IMR-90 (cell line): ENCODE results near the gene ARFGAP3. TPM values are rescaled to one million over a fixed set of nuclear protein-coding genes. Genes with fewer than 3 reads are reported as not detected.

Experiments
- ATAC-seq: fragments of 200-7000 bp; cut with Tn5 transposase; 2 replicates; pipeline ENCODE4 v1.9.1; 2020; ENCODE audit warnings: low read depth, mild to moderate bottlenecking, moderate library complexity
- BruUV-seq: library from RNA; stranded (reverse); fragments of 400-500 nt; replicated peaks from 2 replicates; lab custom pipeline; 2021; lab: Mats Ljungman, UMichigan
- CTCF ChIA-PET: fragments of 300-600 bp; formaldehyde crosslinking; extraction: SDS; loops from one replicate; lab custom pipeline; 2021; ENCODE audit warnings: antibody characterized with exemption; lab: Yijun Ruan, JAX
- POLR2A ChIA-PET: fragments of 300-600 bp; sonication (Branson Sonifier 250); formaldehyde crosslinking; loops from one replicate; lab custom pipeline; 2022; ENCODE audit warnings: antibody characterized with exemption; ENCODE audit not compliant: unreplicated experiment; lab: Charles Lee
- DNase-seq: peaks from one replicate; pipeline ENCODE4 v3.0.0; 2013
- H2AFZ ChIP-seq: replicated peaks from 2 replicates; pipeline ENCODE3; 2013; ENCODE audit warnings: low read length, mild to moderate bottlenecking; ENCODE audit not compliant: poor library complexity
- H2AK5ac ChIP-seq: 2 replicates; pipeline ENCODE4 v1.6.1; 2013; ENCODE audit warnings: low read depth, low read length, inconsistent platforms
- H2AK9ac ChIP-seq: replicated peaks from 2 replicates; pipeline ENCODE3; 2013; ENCODE audit warnings: mild to moderate bottlenecking, low read depth, low read length, moderate library complexity; ENCODE audit not compliant: poor library complexity
- H2BK120ac ChIP-seq: 2 replicates; pipeline ENCODE4 v1.6.1; 2013; ENCODE audit warnings: low read depth, low read length, inconsistent platforms
- H2BK15ac ChIP-seq: 3 replicates; pipeline ENCODE4 v1.6.1; 2013; ENCODE audit warnings: low read depth, low read length, inconsistent platforms
- H2BK20ac ChIP-seq: 2 replicates; pipeline ENCODE4 v1.6.1; 2013; ENCODE audit warnings: low read depth, mild to moderate bottlenecking, inconsistent platforms, low read length, moderate library complexity
- H2BK5ac ChIP-seq: 2 replicates; pipeline ENCODE4 v1.6.1; 2013; ENCODE audit warnings: mild to moderate bottlenecking, low read depth, low read length, inconsistent platforms; ENCODE audit not compliant: poor library complexity, severe bottlenecking
- H3K14ac ChIP-seq: replicated peaks from 2 replicates; pipeline ENCODE4 v1.6.1; 2013; ENCODE audit warnings: low read depth, low read length, inconsistent platforms
- H3K18ac ChIP-seq: 2 replicates; pipeline ENCODE4 v1.6.1; 2013; ENCODE audit warnings: low read depth, low read length, control low read depth
- H3K23ac ChIP-seq: 2 replicates; pipeline ENCODE4 v1.6.1; 2013; ENCODE audit warnings: low read depth, low read length, inconsistent platforms
- H3K27ac ChIP-seq: 2 replicates; pipeline ENCODE4 v1.5.1; 2013; ENCODE audit warnings: mild to moderate bottlenecking, control low read depth, low read length; ENCODE audit not compliant: insufficient read depth
- H3K27me3 ChIP-seq: 2 replicates; pipeline ENCODE4 v1.6.1; 2013; ENCODE audit warnings: low read length; ENCODE audit not compliant: control insufficient read depth, insufficient read depth
- H3K36me3 ChIP-seq: 2 replicates; pipeline ENCODE4 v1.6.1; 2013; ENCODE audit warnings: low read length, mixed read lengths; ENCODE audit not compliant: control insufficient read depth, insufficient read depth
- H3K4ac ChIP-seq: 2 replicates; pipeline ENCODE4 v1.6.1; 2013; ENCODE audit warnings: low read depth, low read length, inconsistent platforms
- H3K4me1 ChIP-seq: 2 replicates; pipeline ENCODE4 v1.6.1; 2013; ENCODE audit warnings: low read length, mixed read lengths; ENCODE audit not compliant: control insufficient read depth, insufficient read depth
- H3K4me2 ChIP-seq: 2 replicates; pipeline ENCODE4 v1.6.1; 2013; ENCODE audit warnings: low read depth, mild to moderate bottlenecking, control low read depth, low read length, moderate library complexity
- H3K4me3 ChIP-seq: 2 replicates; pipeline ENCODE4 v1.5.1; 2013; ENCODE audit warnings: low read depth, mild to moderate bottlenecking, control low read depth, low read length, moderate library complexity; ENCODE audit not compliant: insufficient read depth
- H3K56ac ChIP-seq: 2 replicates; pipeline ENCODE4 v1.6.1; 2013; ENCODE audit warnings: low read length, inconsistent platforms; ENCODE audit not compliant: insufficient read depth; ENCODE audit errors: extremely low read depth
- H3K79me1 ChIP-seq, 2 experiments: 2 replicates each; pipeline ENCODE4 v1.6.1; 2013; ENCODE audit warnings: low read length in 2 of 2, inconsistent platforms in 1 of 2, low read depth in 1 of 2
- H3K9ac ChIP-seq: 2 replicates; pipeline ENCODE4 v1.6.1; 2013; ENCODE audit warnings: low read depth, low read length, control low read depth
- H3K9me1 ChIP-seq: 2 replicates; pipeline ENCODE4 v1.6.1; 2013; ENCODE audit warnings: low read length, inconsistent platforms; ENCODE audit not compliant: insufficient read depth
- H3K9me3 ChIP-seq: 2 replicates; pipeline ENCODE4 v1.6.1; 2013; ENCODE audit warnings: low read length; ENCODE audit not compliant: control insufficient read depth, insufficient read depth
- H4K20me1 ChIP-seq: 2 replicates; pipeline ENCODE4 v1.6.1; 2013; ENCODE audit warnings: low read length, inconsistent platforms; ENCODE audit not compliant: insufficient read depth
- H4K5ac ChIP-seq: 2 replicates; pipeline ENCODE4 v1.6.1; 2013; ENCODE audit warnings: mild to moderate bottlenecking, low read depth, low read length, control low read depth
- H4K8ac ChIP-seq, 2 experiments: 2 replicates each; pipeline ENCODE4 v1.6.1; 2013; ENCODE audit warnings: low read depth in 2 of 2, low read length in 2 of 2, control low read depth in 1 of 2, inconsistent platforms in 1 of 2
- H4K91ac ChIP-seq: 2 replicates; pipeline ENCODE4 v1.6.1; 2013; ENCODE audit warnings: low read depth, low read length, inconsistent platforms; ENCODE audit not compliant: insufficient read depth
- BHLHE40 ChIP-seq: fragments of 150-350 bp; IDR thresholded peaks from 2 replicates; pipeline ENCODE4 v1.6.1; 2016; ENCODE audit warnings: mild to moderate bottlenecking, low read depth, low read length
- CTCF ChIP-seq: conservative IDR thresholded peaks from 2 replicates; pipeline ENCODE4 v1.5.1; 2012; ENCODE audit warnings: mild to moderate bottlenecking, low read depth, low read length, improper control_type of control experiment
- ELK1 ChIP-seq: fragments of 150-350 bp; IDR thresholded peaks from 2 replicates; pipeline ENCODE4 v1.6.1; 2016; ENCODE audit warnings: low read depth, mild to moderate bottlenecking, low read length, moderate library complexity, borderline replicate concordance
- FOS ChIP-seq: fragments of 150-350 bp; IDR thresholded peaks from 2 replicates; pipeline ENCODE4 v1.6.1; 2016; ENCODE audit warnings: low read depth, low read length
- MAZ ChIP-seq: IDR thresholded peaks from 2 replicates; pipeline ENCODE4 v1.6.1; 2012; ENCODE audit warnings: low read depth, mild to moderate bottlenecking, low read length, improper control_type of control experiment, moderate library complexity, borderline replicate concordance
- RAD21 ChIP-seq: IDR thresholded peaks from 2 replicates; pipeline ENCODE4 v1.6.1; 2012; ENCODE audit warnings: low read length, improper control_type of control experiment
- RCOR1 ChIP-seq: IDR thresholded peaks from 2 replicates; pipeline ENCODE4 v1.6.1; 2012; ENCODE audit warnings: mild to moderate bottlenecking, low read length, improper control_type of control experiment; ENCODE audit not compliant: insufficient replicate concordance
- USF2 ChIP-seq: fragments of 150-350 bp; IDR thresholded peaks from 2 replicates; pipeline ENCODE4 v1.6.1; 2017; ENCODE audit warnings: mild to moderate bottlenecking, antibody characterized with exemption, low read length, low read depth
- WGBS, 2 experiments: methylation state at CpG; one replicate each; pipeline versions ENCODE4 v1.1.5 to v1.1.7; 2013; ENCODE audit warnings: missing lambda C conversion rate in 2 of 2; ENCODE audit not compliant: insufficient read length in 1 of 2; ENCODE audit errors: extremely low coverage in 2 of 2; 5-methylcytosine and 5-hydroxymethylcytosine counted together
- dilution Hi-C: fragments of 300-500 bp; cut with HindIII; formaldehyde crosslinking; loops from one replicate; pipeline ENCODE4 v1.14.3; 2018; ENCODE audit warnings: low sequenced_read_pairs; ENCODE audit not compliant: unreplicated experiment
- in situ Hi-C: fragments of 300-500 bp; cut with MboI; formaldehyde crosslinking; loops from 3 replicates; pipeline ENCODE4 v1.14.3; 2019; ENCODE audit warnings: low sequenced_read_pairs, inconsistent platforms, mixed read lengths
- intact Hi-C: fragments of 100-400 bp; cut with micrococcal nuclease; formaldehyde crosslinking; loops from 2 replicates; pipeline ENCODE4 v1.10.0; 2022
- polyA plus RNA-seq, 3 experiments: library from polyadenylated mRNA; depleted of rRNA; stranded (reverse); fragments of >200 nt; gene quantifications; 2 replicates each; pipeline ENCODE4 v1.2.3, GENCODE V29; 2012; ENCODE audit warnings: low replicate concordance in 1 of 3
- total RNA-seq: library from RNA; depleted of rRNA; stranded (reverse); fragments of >200 nt; gene quantifications from 2 replicates; pipeline ENCODE4 v1.2.3, GENCODE V29; 2012

ARFGAP3 gene
- total and polyA plus RNA-seq, 2 of the 4 experiments (the other 2 are of a cell fraction) = 50.0 to 70.1 TPM

GRCh38 chr22:42797011-42797410, 60.1 kb downstream of the ARFGAP3 start:
- H3K9ac ChIP-seq = no peak overlapping the region
- H3K4ac ChIP-seq = no peak overlapping the region; the same call in 1 of the 2 replicates
- peaks cover 13% of the 10 kb centered on the region; the same call in 1 of the 2 replicates for H3K9me1 ChIP-seq
- CTCF ChIA-PET = no interaction called here
- no peak overlapping the region for H2AK5ac ChIP-seq
- H3K4me3 ChIP-seq = no peak overlapping the region
- dilution Hi-C loops = no loop called here
- TSS peak; percentile 90 for BruUV-seq
- peak overlapping the region; percentile 59; the same call in 1 of the 2 replicates for H3K14ac ChIP-seq
- H3K23ac ChIP-seq = no peak overlapping the region
- no CpG with 5 or more reads among the region's 5 CpGs for WGBS, 2 experiments
- H3K9me3 ChIP-seq = no peaks in the 10 kb centered on the region
- no peak overlapping the region for H4K8ac ChIP-seq
- no peak overlapping the region; the same call in 1 of the 2 replicates for H3K56ac ChIP-seq
- no peak overlapping the region for H2AFZ ChIP-seq
- POLR2A ChIA-PET = interaction anchor here (0.6 kb wide), 1 partner anchor 123 kb away, joined by 6 read pairs; no protein-coding TSS in a partner anchor
- no peak overlapping the region for H3K18ac ChIP-seq
- peaks cover 49% of the 10 kb centered on the region for H3K36me3 ChIP-seq
- peaks cover 6% of the 10 kb centered on the region for H3K4me1 ChIP-seq
- H2BK20ac ChIP-seq = no peak overlapping the region
- H4K20me1 ChIP-seq = peaks cover 7% of the 10 kb centered on the region
- peaks cover 4 to 45% of the 10 kb centered on the region in 2 experiments for H3K79me1 ChIP-seq
- no peak overlapping the region for H3K27ac ChIP-seq
- no peaks in the 10 kb centered on the region for H3K27me3 ChIP-seq
- H2BK5ac ChIP-seq = no peak overlapping the region
- intact Hi-C loops = no loop called here
- no peak for TF ChIP-seq FOS
- TF ChIP-seq CTCF = no peak
- no peak for TF ChIP-seq USF2
- TF ChIP-seq MAZ = no peak
- TF ChIP-seq BHLHE40 = no peak
- TF ChIP-seq ELK1 = no peak
- TF ChIP-seq RCOR1 = no peak
- TF ChIP-seq RAD21 = no peak
- DNase-seq (peak; percentile 27), ATAC-seq (peak; percentile 8; the same call in 1 of the 2 replicates)
- H3K4me2 ChIP-seq = no peak overlapping the region
- H4K91ac ChIP-seq = no peak overlapping the region
- no peak overlapping the region for H2BK15ac ChIP-seq
- H4K5ac ChIP-seq = no peak overlapping the region
- in situ Hi-C loops = no loop called here
- H2AK9ac ChIP-seq = no peak overlapping the region
- no peak overlapping the region for H2BK120ac ChIP-seq
